H9 (cell line): ENCODE measurements around the gene ARL2BP. TPM values are rescaled to one million over a fixed set of nuclear protein-coding genes. Genes with fewer than 3 reads are reported as not detected.

ENCODE experiments used
- DNase-seq: peaks from one replicate; pipeline ENCODE4 v3.0.0-alpha.2; 2017
- H2AFZ ChIP-seq: one replicate; pipeline ENCODE4 v1.6.1; 2013; ENCODE audit warnings: mild to moderate bottlenecking, low read length, control low read depth, moderate library complexity
- H2AK5ac ChIP-seq: 2 replicates; pipeline ENCODE4 v1.6.1; 2013; ENCODE audit warnings: low read length, control low read depth, mixed read lengths; ENCODE audit not compliant: insufficient read length
- H2BK120ac ChIP-seq: one replicate; pipeline ENCODE4 v1.6.1; 2013; ENCODE audit warnings: low read depth, mild to moderate bottlenecking, low read length, control low read depth, inconsistent platforms; ENCODE audit not compliant: poor library complexity, severe bottlenecking
- H2BK12ac ChIP-seq: 2 replicates; pipeline ENCODE4 v1.6.1; 2013; ENCODE audit warnings: low read length, control low read depth, mixed read lengths, low read depth; ENCODE audit not compliant: insufficient read length
- H2BK15ac ChIP-seq: 2 replicates; pipeline ENCODE4 v1.6.1; 2013; ENCODE audit warnings: low read depth, low read length, control low read depth
- H2BK20ac ChIP-seq: one replicate; pipeline ENCODE4 v1.6.1; 2013; ENCODE audit warnings: low read depth, mild to moderate bottlenecking, low read length, control low read depth, inconsistent platforms; ENCODE audit not compliant: poor library complexity, severe bottlenecking
- H2BK5ac ChIP-seq: 2 replicates; pipeline ENCODE4 v1.6.1; 2013; ENCODE audit warnings: low read length, control low read depth, mixed read lengths; ENCODE audit not compliant: insufficient read length
- H3K14ac ChIP-seq: 2 replicates; pipeline ENCODE4 v1.6.1; 2013; ENCODE audit warnings: low read length, control low read depth; ENCODE audit not compliant: insufficient read depth
- H3K18ac ChIP-seq: 2 replicates; pipeline ENCODE4 v1.6.1; 2013; ENCODE audit warnings: low read depth, mild to moderate bottlenecking, mixed read lengths, low read length, control low read depth; ENCODE audit not compliant: insufficient read length
- H3K23ac ChIP-seq: 2 replicates; pipeline ENCODE4 v1.6.1; 2013; ENCODE audit warnings: low read length, control low read depth, mixed read lengths, low read depth; ENCODE audit not compliant: insufficient read length
- H3K23me2 ChIP-seq: 2 replicates; pipeline ENCODE4 v1.6.1; 2013; ENCODE audit warnings: low read depth, mild to moderate bottlenecking, mixed read lengths, low read length, control low read depth; ENCODE audit not compliant: insufficient read length, poor library complexity, severe bottlenecking
- H3K27ac ChIP-seq: 2 replicates; pipeline ENCODE4 v1.5.1; 2013; ENCODE audit warnings: low read length, control low read depth, mixed read lengths, low read depth; ENCODE audit not compliant: insufficient read length
- H3K27me3 ChIP-seq: 2 replicates; pipeline ENCODE4 v1.6.1; 2013; ENCODE audit warnings: low read length, control low read depth, inconsistent platforms; ENCODE audit not compliant: insufficient read depth
- H3K4ac ChIP-seq: 2 replicates; pipeline ENCODE4 v1.6.1; 2013; ENCODE audit warnings: low read depth, mild to moderate bottlenecking, control low read depth, inconsistent platforms, low read length, moderate library complexity
- H3K4me1 ChIP-seq: 2 replicates; pipeline ENCODE4 v1.6.1; 2013; ENCODE audit warnings: low read length, control low read depth, inconsistent platforms; ENCODE audit not compliant: insufficient read depth
- H3K4me2 ChIP-seq: 2 replicates; pipeline ENCODE4 v1.6.1; 2013; ENCODE audit warnings: low read length, control low read depth, mixed read lengths; ENCODE audit not compliant: insufficient read length, insufficient read depth
- H3K56ac ChIP-seq: 2 replicates; pipeline ENCODE4 v1.6.1; 2013; ENCODE audit warnings: low read depth, mild to moderate bottlenecking, mixed read lengths, low read length, control low read depth; ENCODE audit not compliant: insufficient read length
- H3K79me1 ChIP-seq: 2 replicates; pipeline ENCODE4 v1.6.1; 2013; ENCODE audit warnings: low read depth, mild to moderate bottlenecking, moderate library complexity, low read length, control low read depth, inconsistent platforms; ENCODE audit not compliant: insufficient read depth, poor library complexity, severe bottlenecking
- H3K79me2 ChIP-seq: 2 replicates; pipeline ENCODE4 v1.6.1; 2013; ENCODE audit warnings: low read length, control low read depth, inconsistent platforms; ENCODE audit not compliant: insufficient read depth
- H3K9ac ChIP-seq: 2 replicates; pipeline ENCODE4 v1.6.1; 2013; ENCODE audit warnings: low read length, control low read depth, mixed read lengths; ENCODE audit not compliant: insufficient read length; ENCODE audit errors: extremely low read depth
- H3K9me3 ChIP-seq: one replicate; pipeline ENCODE4 v1.6.1; 2013; ENCODE audit warnings: low read depth, low read length, inconsistent platforms; ENCODE audit not compliant: control insufficient read depth
- H3T11ph ChIP-seq: one replicate; pipeline ENCODE4 v1.6.1; 2013; ENCODE audit warnings: mild to moderate bottlenecking, low read length, control low read depth, inconsistent platforms
- H4K20me1 ChIP-seq: one replicate; pipeline ENCODE4 v1.6.1; 2013; ENCODE audit not compliant: control insufficient read depth, insufficient read length, insufficient read depth
- H4K5ac ChIP-seq: 2 replicates; pipeline ENCODE4 v1.6.1; 2013; ENCODE audit warnings: low read depth, mild to moderate bottlenecking, mixed read lengths, low read length, control low read depth; ENCODE audit not compliant: insufficient read length
- H4K8ac ChIP-seq: replicated peaks from 2 replicates; pipeline ENCODE4 v1.6.1; 2013; ENCODE audit warnings: low read length, control low read depth, mixed read lengths, low read depth; ENCODE audit not compliant: insufficient read length
- H4K91ac ChIP-seq: 2 replicates; pipeline ENCODE4 v1.6.1; 2013; ENCODE audit warnings: low read depth, mild to moderate bottlenecking, moderate library complexity, mixed read lengths, low read length, control low read depth; ENCODE audit not compliant: insufficient read length
- H3K27ac Mint-ChIP-seq, 3 experiments: 2 replicates in 2 of 3; 3 replicates in 1 of 3; pipeline ENCODE4 v1.8.0; 2020 to 2021; ENCODE audit warnings: mixed read lengths in 3 of 3, mild to moderate bottlenecking in 1 of 3, moderate library complexity in 1 of 3
- H3K27me3 Mint-ChIP-seq: 2 replicates; pipeline ENCODE4 v1.8.0; 2021; ENCODE audit warnings: low read depth, mild to moderate bottlenecking, moderate library complexity, mixed read lengths
- H3K36me3 Mint-ChIP-seq, 3 experiments: 2 replicates in 2 of 3; 3 replicates in 1 of 3; pipeline ENCODE4 v1.8.0; 2020 to 2021; ENCODE audit warnings: low read depth in 3 of 3, mixed read lengths in 3 of 3; ENCODE audit not compliant: insufficient read depth in 1 of 3
- H3K4me1 Mint-ChIP-seq, 2 experiments: 2 replicates each; pipeline ENCODE4 v1.8.0; 2020; ENCODE audit warnings: mixed read lengths in 2 of 2
- H3K4me3 Mint-ChIP-seq, 2 experiments: 2 replicates in 1 of 2; 3 replicates in 1 of 2; pipeline ENCODE4 v1.8.0; 2020 to 2021; ENCODE audit warnings: mild to moderate bottlenecking in 2 of 2, mixed read lengths in 2 of 2, moderate library complexity in 1 of 2
- H3K9me3 Mint-ChIP-seq, 2 experiments: 2 replicates in 1 of 2; 3 replicates in 1 of 2; pipeline ENCODE4 v1.8.0; 2020; ENCODE audit warnings: mild to moderate bottlenecking in 2 of 2, mixed read lengths in 2 of 2, moderate library complexity in 1 of 2
- WGBS: extraction: QIAGEN DNeasy Blood & Tissue Kit; methylation state at CpG from one replicate; pipeline ENCODE4 v1.1.7; 2013; ENCODE audit warnings: missing lambda C conversion rate, low lambda C conversion rate, mixed read lengths; ENCODE audit not compliant: insufficient read length; ENCODE audit errors: extremely low coverage; 5-methylcytosine and 5-hydroxymethylcytosine counted together
- total RNA-seq: library from RNA; stranded (reverse); gene quantifications from 2 replicates; pipeline ENCODE4 v1.2.1, GENCODE V29; 2021
- TF ChIP-seq, protein P1 (sequence below): fragments of 200-600 bp; sonication (generic); conservative IDR thresholded peaks from 3 replicates; pipeline ENCODE4 v1.8.0; 2021; ENCODE audit warnings: antibody characterized with exemption, mild to moderate bottlenecking

ARL2BP gene
- total RNA-seq, 1 experiment from 2014 or later, result 18.0 TPM

GRCh38 chr16:57224651-57225335, 20.3 kb upstream of the ARL2BP start:
- no peak for DNase-seq
- no peak overlapping the region for H2BK15ac ChIP-seq
- no peak overlapping the region for H3K4me3 Mint-ChIP-seq

More at GRCh38 chr16:57224651-57225335, 20.3 kb upstream of the ARL2BP start:
- no peak overlapping the region for H3K18ac ChIP-seq
- no peaks in the 10 kb centered on the region for H4K20me1 ChIP-seq
- no peak overlapping the region for H3K27ac Mint-ChIP-seq
- H3K14ac ChIP-seq, result no peak overlapping the region
- H2BK12ac ChIP-seq, result no peak overlapping the region
- no peak overlapping the region for H3K4me2 ChIP-seq
- H3K9me3 ChIP-seq, result no peaks in the 10 kb centered on the region
- no peak overlapping the region for H2BK5ac ChIP-seq
- no peak overlapping the region for H2BK120ac ChIP-seq
- WGBS, result no CpG with 5 or more reads among the region's 6 CpGs
- H3K56ac ChIP-seq, result no peak overlapping the region
- no peaks in the 10 kb centered on the region for H3K27me3 Mint-ChIP-seq
- no peaks in the 10 kb centered on the region for H3K23me2 ChIP-seq
- H3K79me2 ChIP-seq, result no peaks in the 10 kb centered on the region
- no peak overlapping the region for H3K27ac ChIP-seq
- no peaks in the 10 kb centered on the region for H3K4me1 ChIP-seq
- no peak overlapping the region for H2AK5ac ChIP-seq
- H3K23ac ChIP-seq, result no peak overlapping the region
- H3K4ac ChIP-seq, result no peak overlapping the region
- H3K9me3 Mint-ChIP-seq, result no peaks in the 10 kb centered on the region
- no peak overlapping the region for H2BK20ac ChIP-seq
- no peaks in the 10 kb centered on the region for H3K79me1 ChIP-seq
- H4K8ac ChIP-seq, result no peak overlapping the region
- H3K27me3 ChIP-seq, result no peaks in the 10 kb centered on the region; the same call in 1 of the 2 replicates
- no peaks in the 10 kb centered on the region for H3K4me1 Mint-ChIP-seq
- TF ChIP-seq, protein P1, sequence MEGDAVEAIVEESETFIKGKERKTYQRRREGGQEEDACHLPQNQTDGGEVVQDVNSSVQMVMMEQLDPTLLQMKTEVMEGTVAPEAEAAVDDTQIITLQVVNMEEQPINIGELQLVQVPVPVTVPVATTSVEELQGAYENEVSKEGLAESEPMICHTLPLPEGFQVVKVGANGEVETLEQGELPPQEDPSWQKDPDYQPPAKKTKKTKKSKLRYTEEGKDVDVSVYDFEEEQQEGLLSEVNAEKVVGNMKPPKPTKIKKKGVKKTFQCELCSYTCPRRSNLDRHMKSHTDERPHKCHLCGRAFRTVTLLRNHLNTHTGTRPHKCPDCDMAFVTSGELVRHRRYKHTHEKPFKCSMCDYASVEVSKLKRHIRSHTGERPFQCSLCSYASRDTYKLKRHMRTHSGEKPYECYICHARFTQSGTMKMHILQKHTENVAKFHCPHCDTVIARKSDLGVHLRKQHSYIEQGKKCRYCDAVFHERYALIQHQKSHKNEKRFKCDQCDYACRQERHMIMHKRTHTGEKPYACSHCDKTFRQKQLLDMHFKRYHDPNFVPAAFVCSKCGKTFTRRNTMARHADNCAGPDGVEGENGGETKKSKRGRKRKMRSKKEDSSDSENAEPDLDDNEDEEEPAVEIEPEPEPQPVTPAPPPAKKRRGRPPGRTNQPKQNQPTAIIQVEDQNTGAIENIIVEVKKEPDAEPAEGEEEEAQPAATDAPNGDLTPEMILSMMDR, result no peak
- H3K9ac ChIP-seq, result no peak overlapping the region
- H4K91ac ChIP-seq, result no peak overlapping the region
- no peak overlapping the region for H3T11ph ChIP-seq
- no peak overlapping the region for H2AFZ ChIP-seq
- H4K5ac ChIP-seq, result no peak overlapping the region
- H3K36me3 Mint-ChIP-seq, result peaks cover 16 to 75% (median 41%) of the 10 kb centered on the region in 3 experiments; a peak in 6 of 7 replicates
